ENCODE results near the gene SEC63.
"Not testable (repeated sequence)": the region's sequence is repeated elsewhere in the genome, so short reads cannot be mapped to it uniquely, and the experiment has no call there.

Gene SEC63

GRCh38 chr6:108001696-108002231, 43.8 kb upstream of the SEC63 start:
- TF ChIP-seq CTCF (IDR thresholded peaks at IDR 0.05; ENCODE audit: insufficient read depth, low read length, poor library complexity, severe bottlenecking), result no peak
- Histone ChIP-seq H3K4me3 (replicated peaks; ENCODE audit: low read depth, low read length) (no peak overlapping the region), H3K36me3 (ENCODE audit: control insufficient read depth, insufficient read depth, low read length) (no peaks in the 10 kb centered on the region), H3K27me3 (replicated peaks; ENCODE audit: control insufficient read depth, insufficient read depth, low read length) (no peaks in the 10 kb centered on the region; the same call in 1 of the 2 replicates)
- DNase-seq (ENCODE audit: extremely low read depth, insufficient read length), result no peak

GRCh38 chr6:108000259-108000658, 42.3 kb upstream of the SEC63 start:
- not testable (repeated sequence) for H3K27me3 ChIP-seq (replicated peaks; ENCODE audit: control insufficient read depth, insufficient read depth, low read length); H3K36me3 ChIP-seq (ENCODE audit: control insufficient read depth, insufficient read depth, low read length); H3K4me3 ChIP-seq (replicated peaks; ENCODE audit: low read depth, low read length); DNase-seq (ENCODE audit: extremely low read depth, insufficient read length)

GRCh38 chr6:107999341-107999740, 41.3 kb upstream of the SEC63 start:
- H3K4me3 ChIP-seq (replicated peaks; ENCODE audit: low read depth, low read length), result no peak overlapping the region
- no peaks in the 10 kb centered on the region; the same call in 1 of the 2 replicates for H3K27me3 ChIP-seq (replicated peaks; ENCODE audit: control insufficient read depth, insufficient read depth, low read length)
- no peak for TF ChIP-seq CTCF (IDR thresholded peaks at IDR 0.05; ENCODE audit: insufficient read depth, low read length, poor library complexity, severe bottlenecking)
- H3K36me3 ChIP-seq (ENCODE audit: control insufficient read depth, insufficient read depth, low read length), result no peaks in the 10 kb centered on the region
- no peak for DNase-seq (ENCODE audit: extremely low read depth, insufficient read length)

- no peak overlapping the region for H3K4me3 ChIP-seq (replicated peaks; ENCODE audit: low read depth, low read length)
- DNase-seq (ENCODE audit: extremely low read depth, insufficient read length), result no peak
These were observed 34.0 kb upstream of the SEC63 start for GRCh38 chr6:107991772-107992550.

GRCh38 chr6:107991061-107991460, 33.1 kb upstream of the SEC63 start:
- no peak overlapping the region for H3K4me3 ChIP-seq (replicated peaks; ENCODE audit: low read depth, low read length)
- H3K27me3 ChIP-seq (replicated peaks; ENCODE audit: control insufficient read depth, insufficient read depth, low read length), result no peaks in the 10 kb centered on the region
- no peaks in the 10 kb centered on the region for H3K36me3 ChIP-seq (ENCODE audit: control insufficient read depth, insufficient read depth, low read length)
- DNase-seq (ENCODE audit: extremely low read depth, insufficient read length), result no peak
- TF ChIP-seq CTCF (IDR thresholded peaks at IDR 0.05; ENCODE audit: insufficient read depth, low read length, poor library complexity, severe bottlenecking), result no peak

More at GRCh38 chr6:107991772-107992550, 34.0 kb upstream of the SEC63 start:
- H3K27me3 ChIP-seq (replicated peaks; ENCODE audit: control insufficient read depth, insufficient read depth, low read length), result no peaks in the 10 kb centered on the region
- TF ChIP-seq CTCF (IDR thresholded peaks at IDR 0.05; ENCODE audit: insufficient read depth, low read length, poor library complexity, severe bottlenecking), result no peak
- no peaks in the 10 kb centered on the region for H3K36me3 ChIP-seq (ENCODE audit: control insufficient read depth, insufficient read depth, low read length)

GRCh38 chr6:107990587-107990986, 32.6 kb upstream of the SEC63 start:
- DNase-seq (ENCODE audit: extremely low read depth, insufficient read length), result not testable (repeated sequence)

More at GRCh38 chr6:107990587-107990986, 32.6 kb upstream of the SEC63 start:
- not testable (repeated sequence) for H3K27me3 ChIP-seq (replicated peaks; ENCODE audit: control insufficient read depth, insufficient read depth, low read length); H3K4me3 ChIP-seq (replicated peaks; ENCODE audit: low read depth, low read length); H3K36me3 ChIP-seq (ENCODE audit: control insufficient read depth, insufficient read depth, low read length)

All from GM06990 (cell line).